K562 (cell line): ENCODE results near the gene HRAS. TPM values are rescaled to one million over a fixed set of nuclear protein-coding genes. Genes with fewer than 3 reads are reported as not detected.
A peak's percentile ranks its signal among the peaks of the same experiment; 100 is the strongest.

Source experiments
- ATAC-seq: fragments of 200-7000 bp; cut with Tn5 transposase; 3 replicates; pipeline ENCODE4 v1.9.1; 2020; ENCODE audit warnings: moderate library complexity
- BruUV-seq: library from RNA; stranded (reverse); fragments of 400-500 nt; replicated peaks from 2 replicates; lab custom pipeline; 2021; lab: Mats Ljungman, UMichigan
- CTCF ChIA-PET: fragments of 300-600 bp; formaldehyde crosslinking; extraction: SDS; loops from one replicate; lab custom pipeline; 2021; ENCODE audit warnings: low intra/inter-chr PET ratio; lab: Yijun Ruan, JAX
- POLR2A ChIA-PET: fragments of 300-600, 350-650 bp; sonication (Branson Sonifier 250); formaldehyde crosslinking; extraction: SDS; loops from one replicate; lab custom pipeline; 2021; ENCODE audit warnings: antibody characterized with exemption, inconsistent platforms; lab: Yijun Ruan, JAX
- DNase-seq, 4 experiments: peaks; one replicate each; pipeline versions ENCODE4 v3.0.0 to v3.0.0-alpha.2; 2011 to 2018; ENCODE audit warnings: low spot score in 3 of 4, mixed read lengths in 3 of 4; ENCODE audit errors: extremely low read depth in 1 of 4
- FAIRE-seq: peaks from 2 replicates; lab custom pipeline; 2011; peaks lifted over from hg19 to GRCh38; lab: Jason Lieb, UNC
- H2AFZ ChIP-seq: 2 replicates; pipeline ENCODE4 v1.6.0; 2011; ENCODE audit warnings: low read depth, low read length, control low read depth, inconsistent platforms
- H3K27ac ChIP-seq: fragments of 200-600 bp; 3 replicates; pipeline ENCODE4 v1.8.0; 2011; ENCODE audit warnings: low read depth, mild to moderate bottlenecking, control low read depth, inconsistent platforms, low read length, moderate library complexity, mixed read lengths; ENCODE audit errors: extremely low read depth
- H3K27me3 ChIP-seq, 2 experiments: fragments of 300-600 bp in 1 of 2; 2 replicates in 1 of 2; 3 replicates in 1 of 2; pipeline versions ENCODE4 v1.6.0 to v1.8.0; 2011; ENCODE audit warnings: inconsistent platforms in 2 of 2, low read length in 2 of 2, mild to moderate bottlenecking in 1 of 2, mixed read lengths in 1 of 2, moderate library complexity in 1 of 2; ENCODE audit not compliant: control insufficient read depth in 2 of 2, insufficient read depth in 2 of 2
- H3K36me3 ChIP-seq: fragments of 300-600 bp; 3 replicates; pipeline ENCODE4 v1.8.0; 2011; ENCODE audit warnings: mild to moderate bottlenecking, low read length, inconsistent platforms; ENCODE audit not compliant: control insufficient read depth, insufficient read depth
- H3K4me1 ChIP-seq, 2 experiments: fragments of 200-600 bp in 1 of 2; replicated peaks in 1 of 2; 2 replicates in 1 of 2; 3 replicates in 1 of 2; pipeline versions ENCODE4 v1.5.1 to v1.8.0; 2011; ENCODE audit warnings: inconsistent platforms in 2 of 2, low read length in 2 of 2, mild to moderate bottlenecking in 1 of 2, mixed read lengths in 1 of 2, moderate library complexity in 1 of 2; ENCODE audit not compliant: control insufficient read depth in 2 of 2, insufficient read depth in 2 of 2
- H3K4me2 ChIP-seq: 2 replicates; pipeline ENCODE4 v1.6.1; 2011; ENCODE audit warnings: low read length, control low read depth, inconsistent platforms, mixed read lengths; ENCODE audit not compliant: insufficient read depth
- H3K4me3 ChIP-seq: fragments of 200-600 bp; sonication (generic), shearing (Covaris generic); 2 replicates; pipeline ENCODE4 v1.5.1; 2016; ENCODE audit warnings: control low read depth, inconsistent platforms
- H3K79me2 ChIP-seq: fragments of 200-600 bp; 3 replicates; pipeline ENCODE4 v1.8.0; 2011; ENCODE audit warnings: low read length, inconsistent platforms; ENCODE audit not compliant: control insufficient read depth, insufficient read depth
- H3K9ac ChIP-seq, 2 experiments: 2 replicates each; pipeline versions ENCODE4 v1.6.0 to v1.6.1; 2011; ENCODE audit warnings: low read depth in 2 of 2, low read length in 2 of 2, control low read depth in 1 of 2, inconsistent platforms in 1 of 2, mild to moderate bottlenecking in 1 of 2, mixed read lengths in 1 of 2; ENCODE audit not compliant: insufficient read depth in 1 of 2
- H3K9me1 ChIP-seq: one replicate; pipeline ENCODE4 v1.6.0; 2011; ENCODE audit warnings: inconsistent platforms, mild to moderate bottlenecking, low read length, moderate library complexity; ENCODE audit not compliant: control insufficient read depth, insufficient read depth
- H3K9me3 ChIP-seq: replicated peaks from 2 replicates; pipeline ENCODE4 v1.5.1; 2011; ENCODE audit warnings: low read depth, low read length, inconsistent platforms; ENCODE audit not compliant: control insufficient read depth, insufficient read depth
- H4K20me1 ChIP-seq: replicated peaks from 2 replicates; pipeline ENCODE4 v1.6.1; 2011; ENCODE audit warnings: low read length, inconsistent platforms, mixed read lengths; ENCODE audit not compliant: control insufficient read depth, insufficient read depth
- GTF2E2 ChIP-seq: fragments of 200-800 bp; sonication (Bioruptor generic); IDR thresholded peaks from 2 replicates; pipeline ENCODE4 v1.6.1; 2016; ENCODE audit warnings: missing genetic modification characterization, missing compliant biosample characterization
- KDM1A ChIP-seq, 2 experiments: fragments of 450-650 bp; IDR thresholded peaks; 2 replicates each; pipeline ENCODE4 v1.6.1; 2016; ENCODE audit warnings: mild to moderate bottlenecking in 2 of 2
- LEF1 ChIP-seq: fragments of 450-650 bp; IDR thresholded peaks from 2 replicates; pipeline ENCODE4 v1.6.1; 2016; ENCODE audit warnings: mild to moderate bottlenecking
- POLR2G ChIP-seq: fragments of 200-400 bp; formaldehyde crosslinking; IDR thresholded peaks from 2 replicates; pipeline ENCODE4 v1.6.1; 2017; ENCODE audit warnings: low read depth, mild to moderate bottlenecking, antibody characterized with exemption, low read length, moderate library complexity
- SETDB1 ChIP-seq: IDR thresholded peaks from one replicate; pipeline ENCODE4 v1.6.1; 2012; ENCODE audit warnings: low read length, control low read depth, inconsistent platforms
- WGBS: fragments of 100-300 bp; shearing (Covaris generic); methylation state at CpG from one replicate; pipeline ENCODE4 v1.1.6; 2016; ENCODE audit warnings: low coverage, mixed read lengths; ENCODE audit not compliant: insufficient coverage; ENCODE audit errors: missing lambda C conversion rate; 5-methylcytosine and 5-hydroxymethylcytosine counted together
- in situ Hi-C: fragments of 300-500 bp; cut with MboI; formaldehyde crosslinking; loops from 4 replicates; pipeline ENCODE4 v1.15.0; 2018; ENCODE audit warnings: inconsistent platforms, mixed read lengths
- intact Hi-C: fragments of 100-400 bp; cut with micrococcal nuclease; formaldehyde crosslinking; loops from 2 replicates; pipeline ENCODE4 v1.14.2; 2022
- polyA plus RNA-seq, 8 experiments: library from polyadenylated mRNA; depleted of rRNA in 4 of 8; stranded (reverse) in 5 of 8; unstranded in 3 of 8; fragments of >200 nt; fragmentation: Nextera tagmentation in 2 of 8; fragmentation: Illumina TruSeq in 1 of 8; extraction: Ambion mirVana in 2 of 8; extraction: Trizol in 1 of 8; gene quantifications; 2 replicates each; pipeline versions ENCODE4 v1.2.1 to v1.2.3, GENCODE V29; 2011 to 2014; ENCODE audit warnings: inconsistent platforms in 1 of 8, missing spikeins in 1 of 8
- total RNA-seq, 7 experiments: library from RNA; depleted of rRNA in 6 of 7; stranded (reverse); fragments of >200 nt in 6 of 7; fragmentation: Illumina TruSeq in 2 of 7; extraction: Trizol in 2 of 7; gene quantifications; 2 replicates each; pipeline versions ENCODE4 v1.2.1 to v1.2.3, GENCODE V29; 2011 to 2021; ENCODE audit warnings: low replicate concordance in 1 of 7
- TF ChIP-seq, protein P1 (sequence below): fragments of 250-450 bp; sonication (Bioruptor Pico); IDR thresholded peaks from 2 replicates; pipeline ENCODE4 v1.4.0; 2020; ENCODE audit warnings: mild to moderate bottlenecking, moderate library complexity, borderline replicate concordance

The HRAS gene
- total and polyA plus RNA-seq, 9 of the 15 experiments (the other 6 are each of a cell fraction or from before 2014, with no cell fraction given), result 2.8 to 73.5 (median 29.6) TPM

DNA sequence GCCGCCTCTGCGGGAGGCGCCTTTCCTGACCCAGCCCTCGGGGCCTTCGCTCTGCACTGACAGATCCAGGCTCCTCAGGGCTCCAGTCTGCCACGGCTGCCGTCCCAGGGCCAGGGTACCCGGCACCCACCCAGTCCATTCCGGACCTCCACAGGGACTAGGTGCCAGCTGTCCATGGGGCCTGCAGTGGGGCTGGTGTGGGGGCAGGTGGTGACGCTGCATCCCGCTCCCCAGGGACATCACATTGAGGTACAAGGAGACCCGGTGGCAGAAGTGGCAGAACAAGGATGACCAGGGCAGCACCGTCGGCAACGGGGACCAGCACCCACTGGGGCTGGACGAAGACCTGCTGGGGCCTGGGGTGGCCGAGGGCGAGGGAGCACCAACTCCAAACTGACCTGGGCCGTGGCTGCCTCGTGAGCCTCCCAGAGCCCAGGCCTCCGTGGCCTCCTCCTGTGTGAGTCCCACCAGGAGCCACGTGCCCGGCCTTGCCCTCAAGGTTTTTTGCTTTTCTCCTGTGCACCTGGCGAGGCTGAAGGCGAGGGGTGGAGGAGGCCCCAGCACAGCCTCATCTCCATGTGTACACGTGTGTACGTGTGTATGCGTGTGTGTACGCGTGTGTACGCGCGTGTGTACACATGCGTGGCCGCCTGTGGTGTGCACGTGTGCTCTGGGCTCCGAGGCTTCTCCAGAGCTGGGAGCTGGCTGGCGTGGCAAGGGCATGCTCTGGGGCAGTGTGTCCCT is 45.0 kb downstream of the HRAS start:
- Histone ChIP-seq H3K27me3 (no peaks in the 10 kb centered on the region), H3K4me2 (no peak overlapping the region), H3K36me3 (peaks cover 74% of the 10 kb centered on the region; the same call in 2 of the 3 replicates), H3K9me1 (no peaks in the 10 kb centered on the region), H4K20me1 (no peaks in the 10 kb centered on the region), H3K27ac (no peak overlapping the region), H3K4me3 (no peak overlapping the region), H3K4me1 (peaks cover 0 to 30% of the 10 kb centered on the region in 2 experiments; a peak in 2 of 5 replicates), H3K9me3 (no peaks in the 10 kb centered on the region), H2AFZ (no peak overlapping the region), H3K9ac (no peak overlapping the region), H3K79me2 (no peaks in the 10 kb centered on the region)
- ChIA-PET CTCF (no interaction called here), POLR2A (interaction anchor here (0.6 kb wide), 1 partner anchor 11 kb away, joined by 3 read pairs; no protein-coding TSS in a partner anchor)
- no TSS peak for BruUV-seq
- intact Hi-C loops (no loop called here), in situ Hi-C loops (no loop called here)
- ATAC-seq (no peak), DNase-seq (no peak), FAIRE-seq (no peak)
- 95% methylated on average over 29 of the region's 38 CpGs for WGBS
- no peak for TF ChIP-seq LEF1
- TF ChIP-seq, protein P1, sequence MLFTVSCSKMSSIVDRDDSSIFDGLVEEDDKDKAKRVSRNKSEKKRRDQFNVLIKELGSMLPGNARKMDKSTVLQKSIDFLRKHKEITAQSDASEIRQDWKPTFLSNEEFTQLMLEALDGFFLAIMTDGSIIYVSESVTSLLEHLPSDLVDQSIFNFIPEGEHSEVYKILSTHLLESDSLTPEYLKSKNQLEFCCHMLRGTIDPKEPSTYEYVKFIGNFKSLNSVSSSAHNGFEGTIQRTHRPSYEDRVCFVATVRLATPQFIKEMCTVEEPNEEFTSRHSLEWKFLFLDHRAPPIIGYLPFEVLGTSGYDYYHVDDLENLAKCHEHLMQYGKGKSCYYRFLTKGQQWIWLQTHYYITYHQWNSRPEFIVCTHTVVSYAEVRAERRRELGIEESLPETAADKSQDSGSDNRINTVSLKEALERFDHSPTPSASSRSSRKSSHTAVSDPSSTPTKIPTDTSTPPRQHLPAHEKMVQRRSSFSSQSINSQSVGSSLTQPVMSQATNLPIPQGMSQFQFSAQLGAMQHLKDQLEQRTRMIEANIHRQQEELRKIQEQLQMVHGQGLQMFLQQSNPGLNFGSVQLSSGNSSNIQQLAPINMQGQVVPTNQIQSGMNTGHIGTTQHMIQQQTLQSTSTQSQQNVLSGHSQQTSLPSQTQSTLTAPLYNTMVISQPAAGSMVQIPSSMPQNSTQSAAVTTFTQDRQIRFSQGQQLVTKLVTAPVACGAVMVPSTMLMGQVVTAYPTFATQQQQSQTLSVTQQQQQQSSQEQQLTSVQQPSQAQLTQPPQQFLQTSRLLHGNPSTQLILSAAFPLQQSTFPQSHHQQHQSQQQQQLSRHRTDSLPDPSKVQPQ, result no peak
- TF ChIP-seq SETDB1, result no peak
- TF ChIP-seq POLR2G, result peak; percentile 24; the same call in 1 of the 2 replicates
- no peak for TF ChIP-seq GTF2E2 (tag)
- peak in 1 of 2 experiments; percentile 68; a peak in 1 of 4 replicates for TF ChIP-seq KDM1A (IDR thresholded peaks at IDR 0.05)
